D721Med (cell line): ENCODE data around the gene CERS6.

Experiments used
- DNase-seq: peaks from one replicate; pipeline ENCODE4 v3.0.0; 2011; ENCODE audit warnings: low spot score; ENCODE audit not compliant: insufficient read length
- FAIRE-seq: peaks from 2 replicates; lab custom pipeline; 2011; peaks lifted over from hg19 to GRCh38; lab: Jason Lieb, UNC
- CTCF ChIP-seq: IDR thresholded peaks from 2 replicates; pipeline ENCODE4 v1.5.1; 2012; ENCODE audit warnings: mild to moderate bottlenecking, control low read depth; ENCODE audit not compliant: insufficient read depth; ENCODE audit errors: missing control alignments

Gene CERS6

GRCh38 chr2:168573128-168573903, 117.2 kb downstream of the CERS6 start:
- FAIRE-seq = no peak
- DNase-seq = no peak
- TF ChIP-seq CTCF = no peak

GRCh38 chr2:168574856-168575630, 119.0 kb downstream of the CERS6 start:
- FAIRE-seq (no peak), DNase-seq (no peak)
- no peak for TF ChIP-seq CTCF

DNA sequence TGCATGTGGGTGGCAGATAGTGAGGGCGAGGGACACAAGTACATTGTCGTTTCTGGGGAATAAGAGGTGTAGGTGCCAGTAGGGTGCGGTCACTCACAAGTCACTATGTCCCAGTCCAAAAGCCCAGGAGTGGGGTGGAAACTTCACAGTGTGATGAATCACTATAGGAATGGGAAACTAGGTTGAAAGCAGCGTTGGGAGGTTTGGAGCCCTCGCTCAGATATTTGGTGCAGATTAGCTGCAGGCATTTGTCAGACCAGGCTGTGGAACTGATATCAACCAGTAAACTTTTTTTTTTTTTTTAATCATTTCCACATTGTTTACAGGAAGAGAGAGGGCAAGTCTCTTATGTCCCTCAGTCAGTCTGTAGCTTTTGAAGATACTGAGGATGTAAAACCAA, 121.8 kb downstream of the CERS6 start:
- TF ChIP-seq CTCF = no peak
- DNase-seq (no peak), FAIRE-seq (no peak)

DNA sequence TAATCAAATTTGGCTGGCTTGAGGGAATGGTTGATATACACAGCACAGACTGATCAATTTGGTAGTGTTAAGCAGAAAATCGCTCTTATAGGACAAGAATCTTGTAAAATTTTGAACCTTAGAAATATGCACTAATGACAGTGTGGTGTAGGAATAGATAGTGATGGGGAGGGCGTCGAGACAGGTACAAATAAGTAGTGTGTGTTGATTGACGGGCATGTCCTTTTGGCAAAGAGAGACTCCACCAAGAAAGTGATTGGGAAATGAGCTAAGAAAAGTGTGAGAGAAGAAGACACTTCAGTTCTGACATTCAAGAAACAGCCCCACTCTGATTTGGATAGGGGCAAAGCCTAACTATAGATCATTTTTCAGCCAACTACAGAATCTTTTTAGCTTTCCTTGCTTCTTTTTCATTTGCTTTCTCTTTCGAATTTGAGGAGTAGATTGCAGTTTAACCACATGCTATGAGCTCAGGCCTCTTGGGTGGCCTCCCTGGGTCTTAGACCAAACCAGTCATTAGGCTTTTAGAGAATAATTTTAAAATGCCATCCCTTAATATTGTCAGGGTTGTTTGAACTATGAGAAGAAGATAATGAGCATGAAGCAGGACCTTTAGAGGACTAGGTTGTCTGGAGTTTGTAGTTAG, 127.1 kb downstream of the CERS6 start:
- no peak for TF ChIP-seq CTCF
- no peak for FAIRE-seq
- DNase-seq = no peak

DNA sequence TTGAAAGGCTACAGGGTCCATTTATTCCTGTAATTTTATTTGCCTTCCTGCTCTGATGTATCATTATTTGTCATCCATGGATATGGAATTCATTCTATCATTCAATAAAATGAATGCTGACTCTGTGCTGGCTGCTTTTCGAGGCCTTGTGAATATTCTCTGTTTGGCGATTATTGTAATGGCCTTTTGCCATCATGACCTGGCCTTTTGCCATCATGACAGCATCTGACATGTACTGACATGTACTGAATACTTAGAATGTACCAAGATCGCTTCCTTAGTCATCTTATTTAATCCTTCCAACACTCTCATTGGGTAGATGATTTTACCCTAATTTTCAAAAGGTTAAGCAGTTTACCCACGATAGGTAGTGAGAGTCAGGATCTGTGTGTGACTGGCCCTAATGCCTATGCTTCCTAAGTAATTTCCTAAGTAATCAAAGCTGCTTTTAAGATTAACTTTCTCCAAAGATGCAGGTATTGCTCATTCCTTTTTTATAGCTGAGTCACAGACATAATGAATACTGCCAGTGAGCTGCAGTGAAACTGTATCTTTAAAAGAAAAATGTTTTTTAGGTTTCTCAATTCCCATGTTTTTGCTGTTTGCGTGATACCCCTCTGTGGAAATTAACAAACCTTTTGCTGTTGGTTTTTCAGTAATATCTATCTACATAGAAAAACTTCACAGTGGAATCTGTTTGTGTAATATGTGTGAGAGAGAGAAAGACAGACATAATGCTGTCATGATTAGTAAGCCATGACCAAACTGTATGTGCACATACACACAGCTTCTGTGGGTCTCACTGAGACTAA, 127.8 kb downstream of the CERS6 start:
- FAIRE-seq (peak; percentile 77), DNase-seq (no peak)
- no peak for TF ChIP-seq CTCF

DNA sequence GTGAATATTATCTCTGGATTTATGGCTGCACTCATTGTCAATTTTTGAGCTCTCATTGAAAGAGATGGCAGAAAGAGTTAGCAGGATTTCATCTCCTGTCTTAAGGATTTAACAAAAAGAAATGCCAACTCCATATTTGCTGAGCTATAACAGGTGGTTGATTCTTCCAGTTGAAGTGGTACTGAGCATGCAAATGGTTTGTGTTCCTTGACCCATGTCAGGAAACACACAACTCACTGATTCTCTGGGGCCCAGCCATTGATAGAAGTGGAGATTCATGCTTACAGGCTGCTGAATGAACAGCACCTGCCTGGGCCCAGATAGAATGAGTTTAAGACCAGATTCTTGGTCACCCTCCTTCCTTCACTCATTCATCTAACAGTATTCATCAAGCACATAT, 128.8 kb downstream of the CERS6 start:
- peak; percentile 51 for FAIRE-seq
- TF ChIP-seq CTCF = no peak
- DNase-seq = no peak
